Chondrocyte (in vitro differentiated cells): Measurements from ENCODE around the gene RDH16. TPM values are rescaled to one million over a fixed set of nuclear protein-coding genes. Genes with fewer than 3 reads are reported as not detected.

Experiments
- DNase-seq: peaks from one replicate; pipeline ENCODE4 v3.0.0; 2021; ENCODE audit warnings: mixed read lengths, low spot score
- H3K27ac Mint-ChIP-seq: one replicate; pipeline ENCODE4 v1.8.0; 2021; ENCODE audit warnings: mild to moderate bottlenecking, moderate library complexity, mixed read lengths; ENCODE audit not compliant: unreplicated experiment
- H3K27me3 Mint-ChIP-seq: 2 replicates; pipeline ENCODE4 v1.8.0; 2021; ENCODE audit warnings: low read depth, mixed read lengths
- H3K36me3 Mint-ChIP-seq: 2 replicates; pipeline ENCODE4 v1.8.0; 2021; ENCODE audit warnings: low read depth, mixed read lengths
- H3K4me1 Mint-ChIP-seq: 2 replicates; pipeline ENCODE4 v1.8.0; 2021; ENCODE audit warnings: low read depth, mild to moderate bottlenecking, mixed read lengths
- H3K4me3 Mint-ChIP-seq: one replicate; pipeline ENCODE4 v1.8.0; 2021; ENCODE audit warnings: mild to moderate bottlenecking, moderate library complexity, mixed read lengths; ENCODE audit not compliant: unreplicated experiment
- H3K9me3 Mint-ChIP-seq: 2 replicates; pipeline ENCODE4 v1.8.0; 2021; ENCODE audit warnings: low read depth, mixed read lengths
- CTCF ChIP-seq: fragments of 200-600 bp; sonication (generic); IDR thresholded peaks from 2 replicates; pipeline ENCODE4 v1.5.0; 2021; ENCODE audit warnings: antibody characterized with exemption, mild to moderate bottlenecking, moderate library complexity
- total RNA-seq: library from RNA; stranded (reverse); gene quantifications from 3 replicates; pipeline ENCODE4 v1.2.1, GENCODE V29; 2021

Gene RDH16
- total RNA-seq, 1 donor from 2014 or later: not detected

- no peak for TF ChIP-seq CTCF
- Mint-ChIP-seq H3K27ac (no peak overlapping the region), H3K9me3 (no peaks in the 10 kb centered on the region), H3K36me3 (no peaks in the 10 kb centered on the region), H3K27me3 (peaks cover 18% of the 10 kb centered on the region), H3K4me3 (no peak overlapping the region), H3K4me1 (no peaks in the 10 kb centered on the region)
- no peak for DNase-seq
Measured at GRCh38 chr12:56932867-56933266, 24.5 kb downstream of the RDH16 start.

GRCh38 chr12:56932146-56932545 lies 25.3 kb downstream of the RDH16 start:
- Mint-ChIP-seq H3K4me1 (no peaks in the 10 kb centered on the region), H3K36me3 (no peaks in the 10 kb centered on the region), H3K9me3 (no peaks in the 10 kb centered on the region), H3K27ac (no peak overlapping the region), H3K4me3 (no peak overlapping the region), H3K27me3 (peaks cover 23% of the 10 kb centered on the region)
- no peak for TF ChIP-seq CTCF
- DNase-seq: no peak

GRCh38 chr12:56931474-56931978 lies 25.9 kb downstream of the RDH16 start:
- Mint-ChIP-seq H3K27me3 (peaks cover 27% of the 10 kb centered on the region), H3K27ac (no peak overlapping the region), H3K4me1 (no peaks in the 10 kb centered on the region), H3K9me3 (no peaks in the 10 kb centered on the region), H3K4me3 (no peak overlapping the region), H3K36me3 (no peaks in the 10 kb centered on the region)
- TF ChIP-seq CTCF: no peak
- DNase-seq: no peak

- no peak for DNase-seq
- peaks cover 2% of the 10 kb centered on the region for H3K36me3 Mint-ChIP-seq
- no peak for TF ChIP-seq CTCF
- no peaks in the 10 kb centered on the region for H3K9me3 Mint-ChIP-seq
- H3K4me1 Mint-ChIP-seq: no peaks in the 10 kb centered on the region
- H3K27ac Mint-ChIP-seq: no peak overlapping the region
- H3K27me3 Mint-ChIP-seq: peaks cover 34% of the 10 kb centered on the region
- H3K4me3 Mint-ChIP-seq: no peak overlapping the region
Measured at GRCh38 chr12:56930241-56930640, 27.2 kb downstream of the RDH16 start.

GRCh38 chr12:56929780-56930179 lies 27.6 kb downstream of the RDH16 start:
- H3K4me1 Mint-ChIP-seq: no peaks in the 10 kb centered on the region
- TF ChIP-seq CTCF: no peak
- H3K4me3 Mint-ChIP-seq: no peak overlapping the region
- H3K9me3 Mint-ChIP-seq: no peaks in the 10 kb centered on the region
- no peak overlapping the region for H3K27ac Mint-ChIP-seq
- H3K36me3 Mint-ChIP-seq: peaks cover 2% of the 10 kb centered on the region
- peaks cover 34% of the 10 kb centered on the region for H3K27me3 Mint-ChIP-seq
- no peak for DNase-seq
